H1 (cell line): Measurements from ENCODE around the gene RBM4B. TPM values are rescaled to one million over a fixed set of nuclear protein-coding genes. Genes with fewer than 3 reads are reported as not detected.

Experiments
- CTCF ChIA-PET: fragments of 300-600 bp; sonication (Branson Sonifier 250); formaldehyde crosslinking; loops from one replicate; lab custom pipeline; 2021; ENCODE audit not compliant: partially characterized antibody; lab: Charles Lee
- POLR2A ChIA-PET: fragments of 300-600 bp; sonication (Branson Sonifier 250); formaldehyde crosslinking; loops from one replicate; lab custom pipeline; 2021; ENCODE audit warnings: inconsistent platforms; ENCODE audit not compliant: partially characterized antibody; lab: Charles Lee
- DNase-seq, 2 experiments: peaks; one replicate each; pipeline versions ENCODE4 v3.0.0 to v3.0.0-alpha.2; 2010 to 2022; ENCODE audit warnings: low spot score in 2 of 2, low read depth in 1 of 2, mixed read lengths in 1 of 2
- FAIRE-seq: peaks from 2 replicates; lab custom pipeline; 2011; peaks lifted over from hg19 to GRCh38; lab: Jason Lieb, UNC
- H2AFZ ChIP-seq: 2 replicates; pipeline ENCODE4 v1.8.1; 2012; ENCODE audit warnings: low read length, inconsistent platforms
- H2AK5ac ChIP-seq: 2 replicates; pipeline ENCODE4 v1.6.1; 2013; ENCODE audit warnings: low read depth, low read length
- H2BK120ac ChIP-seq: replicated peaks from 2 replicates; pipeline ENCODE3; 2013; ENCODE audit warnings: low read depth, low read length, inconsistent platforms
- H2BK12ac ChIP-seq: 2 replicates; pipeline ENCODE4 v1.6.1; 2013; ENCODE audit warnings: low read depth, low read length
- H2BK15ac ChIP-seq: 2 replicates; pipeline ENCODE4 v1.6.1; 2013; ENCODE audit warnings: low read length
- H2BK20ac ChIP-seq: 2 replicates; pipeline ENCODE4 v1.6.1; 2013; ENCODE audit warnings: low read length
- H2BK5ac ChIP-seq: 2 replicates; pipeline ENCODE4 v1.6.1; 2013; ENCODE audit warnings: low read depth, low read length
- H3K14ac ChIP-seq: 2 replicates; pipeline ENCODE4 v1.6.1; 2013; ENCODE audit warnings: inconsistent platforms; ENCODE audit not compliant: insufficient read length
- H3K18ac ChIP-seq: 2 replicates; pipeline ENCODE4 v1.6.1; 2013; ENCODE audit warnings: low read length; ENCODE audit errors: extremely low read depth
- H3K23ac ChIP-seq: 2 replicates; pipeline ENCODE4 v1.6.1; 2013; ENCODE audit warnings: inconsistent platforms; ENCODE audit not compliant: insufficient read length
- H3K23me2 ChIP-seq: 2 replicates; pipeline ENCODE4 v1.6.1; 2013; ENCODE audit warnings: low read depth, low read length
- H3K27ac ChIP-seq: 2 replicates; pipeline ENCODE4 v1.6.1; 2011; ENCODE audit warnings: low read depth, low read length, inconsistent platforms
- H3K27me3 ChIP-seq, 4 experiments: replicated peaks in 1 of 4; 1 replicate in 1 of 4; 2 replicates in 3 of 4; pipeline versions ENCODE4 v1.6.1 to v1.8.1; 2011 to 2013; ENCODE audit warnings: low read length in 3 of 4, mild to moderate bottlenecking in 3 of 4, inconsistent platforms in 2 of 4, mixed read lengths in 2 of 4, moderate library complexity in 1 of 4; ENCODE audit not compliant: control insufficient read depth in 3 of 4, insufficient read depth in 3 of 4; ENCODE audit errors: extremely low read depth in 1 of 4
- H3K36me3 ChIP-seq, 4 experiments: 2 replicates each; pipeline versions ENCODE4 v1.6.1 to v1.8.1; 2011 to 2013; ENCODE audit warnings: mild to moderate bottlenecking in 4 of 4, low read length in 3 of 4, moderate library complexity in 2 of 4, control low read depth in 1 of 4, inconsistent platforms in 1 of 4; ENCODE audit not compliant: insufficient read depth in 4 of 4, control insufficient read depth in 2 of 4
- H3K4ac ChIP-seq: replicated peaks from 2 replicates; pipeline ENCODE3; 2013; ENCODE audit warnings: low read length, low read depth, mixed read lengths, inconsistent platforms; ENCODE audit not compliant: insufficient read length
- H3K4me1 ChIP-seq, 4 experiments: replicated peaks in 1 of 4; 1 replicate in 1 of 4; 2 replicates in 3 of 4; pipeline versions ENCODE4 v1.6.1 to v1.8.1; 2011 to 2013; ENCODE audit warnings: low read length in 3 of 4, inconsistent platforms in 2 of 4, mixed read lengths in 1 of 4; ENCODE audit not compliant: insufficient read depth in 4 of 4, control insufficient read depth in 3 of 4
- H3K4me2 ChIP-seq, 2 experiments: 2 replicates each; pipeline versions ENCODE4 v1.6.1 to v1.8.1; 2011 to 2013; ENCODE audit warnings: low read depth in 2 of 2, low read length in 2 of 2, control low read depth in 1 of 2, inconsistent platforms in 1 of 2, mild to moderate bottlenecking in 1 of 2; ENCODE audit not compliant: insufficient read depth in 1 of 2
- H3K4me3 ChIP-seq, 4 experiments: fragments of 200-600, 300-600 bp in 1 of 4; sonication (generic), shearing (Covaris generic), sonication (Bioruptor Twin) in 1 of 4; 2 replicates each; pipeline versions ENCODE4 v1.5.1 to v1.8.1; 2011 to 2016; ENCODE audit warnings: low read length in 4 of 4, low read depth in 3 of 4, control low read depth in 2 of 4, inconsistent platforms in 2 of 4, mild to moderate bottlenecking in 2 of 4, mixed read lengths in 1 of 4, moderate library complexity in 1 of 4; ENCODE audit not compliant: insufficient read depth in 2 of 4; ENCODE audit errors: extremely low read depth in 1 of 4
- H3K56ac ChIP-seq: replicated peaks from 2 replicates; pipeline ENCODE3; 2013; ENCODE audit warnings: low read depth, mild to moderate bottlenecking, mixed read lengths, low read length, inconsistent platforms; ENCODE audit not compliant: insufficient read length
- H3K79me1 ChIP-seq: 2 replicates; pipeline ENCODE4 v1.6.1; 2013; ENCODE audit warnings: low read depth, low read length, control low read depth
- H3K79me2 ChIP-seq, 2 experiments: 2 replicates each; pipeline versions ENCODE4 v1.6.1 to v1.8.1; 2012 to 2013; ENCODE audit warnings: low read length in 2 of 2, mild to moderate bottlenecking in 2 of 2, inconsistent platforms in 1 of 2; ENCODE audit not compliant: insufficient read depth in 2 of 2, control insufficient read depth in 1 of 2
- H3K9ac ChIP-seq, 4 experiments: replicated peaks in 1 of 4; 1 replicate in 1 of 4; 2 replicates in 3 of 4; pipeline versions ENCODE4 v1.6.1 to v1.8.1; 2011 to 2013; ENCODE audit warnings: low read depth in 3 of 4, low read length in 3 of 4, control low read depth in 2 of 4, mild to moderate bottlenecking in 2 of 4, moderate library complexity in 2 of 4, inconsistent platforms in 1 of 4; ENCODE audit errors: extremely low read depth in 1 of 4
- H3K9me3 ChIP-seq, 2 experiments: 2 replicates each; pipeline versions ENCODE4 v1.6.1 to v1.8.1; 2012 to 2013; ENCODE audit warnings: mild to moderate bottlenecking in 2 of 2, moderate library complexity in 2 of 2, control low read depth in 1 of 2, inconsistent platforms in 1 of 2, low read depth in 1 of 2, low read length in 1 of 2, mixed read lengths in 1 of 2; ENCODE audit not compliant: insufficient read depth in 2 of 2
- H4K20me1 ChIP-seq, 2 experiments: replicated peaks in 1 of 2; 2 replicates each; pipeline versions ENCODE3 to v1.8.1; 2011 to 2013; ENCODE audit warnings: inconsistent platforms in 2 of 2, low read length in 2 of 2, mild to moderate bottlenecking in 1 of 2; ENCODE audit not compliant: insufficient read depth in 2 of 2, control insufficient read depth in 1 of 2
- H4K5ac ChIP-seq: 2 replicates; pipeline ENCODE4 v1.6.1; 2013; ENCODE audit warnings: low read length, low read depth, mixed read lengths, inconsistent platforms; ENCODE audit not compliant: insufficient read length
- H4K8ac ChIP-seq: 2 replicates; pipeline ENCODE4 v1.8.0; 2013; ENCODE audit warnings: mild to moderate bottlenecking, moderate library complexity, low read length, inconsistent platforms; ENCODE audit not compliant: insufficient read depth; ENCODE audit errors: extremely low read depth
- H4K91ac ChIP-seq: replicated peaks from 2 replicates; pipeline ENCODE3; 2013; ENCODE audit warnings: low read length, mixed read lengths, inconsistent platforms; ENCODE audit not compliant: insufficient read length
- EGR1 ChIP-seq: IDR thresholded peaks from 2 replicates; pipeline ENCODE4 v1.6.1; 2011; ENCODE audit warnings: low read depth, low read length, borderline replicate concordance
- EP300 ChIP-seq, 2 experiments: IDR thresholded peaks; 1 replicate in 1 of 2; 2 replicates in 1 of 2; pipeline ENCODE4 v1.6.1; 2011 to 2012; ENCODE audit warnings: low read depth in 2 of 2, low read length in 2 of 2, mild to moderate bottlenecking in 2 of 2, borderline replicate concordance in 1 of 2, inconsistent platforms in 1 of 2, moderate library complexity in 1 of 2
- FOSL1 ChIP-seq: IDR thresholded peaks from 2 replicates; pipeline ENCODE4 v1.6.1; 2011; ENCODE audit warnings: mild to moderate bottlenecking, low read depth, low read length, moderate library complexity; ENCODE audit not compliant: insufficient read depth
- GTF2F1 ChIP-seq: IDR thresholded peaks from 2 replicates; pipeline ENCODE4 v1.6.1; 2012; ENCODE audit warnings: low read depth, low read length, improper control_type of control experiment, borderline replicate concordance
- KDM5A ChIP-seq: fragments of 200-600 bp; IDR thresholded peaks from 2 replicates; pipeline ENCODE4 v1.7.1; 2012; ENCODE audit warnings: mild to moderate bottlenecking, low read length, inconsistent platforms, mixed read lengths
- NRF1 ChIP-seq: IDR thresholded peaks from 2 replicates; pipeline ENCODE4 v1.6.1; 2011; ENCODE audit warnings: mild to moderate bottlenecking, low read depth, low read length, improper control_type of control experiment
- POU5F1 ChIP-seq: IDR thresholded peaks from 2 replicates; pipeline ENCODE4 v1.6.1; 2011; ENCODE audit warnings: low read depth, mild to moderate bottlenecking, low read length, moderate library complexity
- RXRA ChIP-seq: IDR thresholded peaks from 2 replicates; pipeline ENCODE4 v1.6.1; 2011; ENCODE audit warnings: low read depth, mild to moderate bottlenecking, low read length, moderate library complexity; ENCODE audit not compliant: insufficient read depth
- SAP30 ChIP-seq: fragments of 300-600 bp; sonication (generic); IDR thresholded peaks from 2 replicates; pipeline ENCODE4 v1.7.1; 2012; ENCODE audit warnings: low read length, moderate library complexity, mild to moderate bottlenecking, inconsistent platforms; ENCODE audit not compliant: insufficient read depth, insufficient replicate concordance
- SIN3A ChIP-seq, 2 experiments: IDR thresholded peaks in 1 of 2; conservative IDR thresholded peaks in 1 of 2; 2 replicates each; pipeline ENCODE4 v1.6.1; 2011 to 2012; ENCODE audit warnings: low read length in 2 of 2, improper control_type of control experiment in 1 of 2, low read depth in 1 of 2, mild to moderate bottlenecking in 1 of 2
- SUZ12 ChIP-seq: fragments of 200-600 bp; sonication (generic); IDR thresholded peaks from 2 replicates; pipeline ENCODE4 v1.6.1; 2012; ENCODE audit warnings: mild to moderate bottlenecking, inconsistent platforms, low read length, moderate library complexity, mixed read lengths
- TAF7 ChIP-seq: optimal IDR thresholded peaks from 2 replicates; pipeline ENCODE3; 2011; ENCODE audit warnings: low read depth, mild to moderate bottlenecking, inconsistent platforms, low read length, moderate library complexity, borderline replicate concordance
- TBP ChIP-seq: IDR thresholded peaks from 2 replicates; pipeline ENCODE4 v1.6.1; 2011; ENCODE audit warnings: low read depth, low read length, improper control_type of control experiment
- WGBS, 2 experiments: shearing (Covaris generic) in 1 of 2; methylation state at CpG; one replicate each; pipeline versions ENCODE4 v1.1.6 to v1.1.7; 2013 to 2015; ENCODE audit warnings: low lambda C conversion rate in 2 of 2, mixed read lengths in 2 of 2, inconsistent platforms in 1 of 2, low coverage in 1 of 2, missing lambda C conversion rate in 1 of 2; ENCODE audit not compliant: insufficient replicate concordance in 2 of 2, insufficient coverage in 1 of 2, insufficient read length in 1 of 2; ENCODE audit errors: extremely low coverage in 1 of 2, missing lambda C conversion rate in 1 of 2; 5-methylcytosine and 5-hydroxymethylcytosine counted together
- polyA plus RNA-seq, 7 experiments: library from polyadenylated mRNA; depleted of rRNA in 3 of 7; stranded (reverse) in 5 of 7; unstranded in 2 of 7; fragments of >200 nt in 5 of 7; fragments of 200-250 nt in 2 of 7; gene quantifications; 1 replicate in 5 of 7; 2 replicates in 1 of 7; 4 replicates in 1 of 7; pipeline versions ENCODE4 v1.2.1 to v1.2.3, GENCODE V29; 2011 to 2013; ENCODE audit warnings: missing spikeins in 2 of 7, mixed read lengths in 2 of 7
- total RNA-seq: library from RNA; stranded (reverse); fragmentation: NEBNext Ultra II Directional; extraction: Animal tissue kit (Norgen Biotek cat#: 25700); gene quantifications from 2 replicates; pipeline ENCODE4 v1.2.1, GENCODE V29; 2021

The RBM4B gene
- total and polyA plus RNA-seq, 2 of the 8 experiments (the other 6 are each of a cell fraction or from before 2014, with no cell fraction given): 27.5 to 30.5 TPM

- peaks cover 17 to 54% (median 33%) of the 10 kb centered on the region in 4 experiments for H3K36me3 ChIP-seq
- no peak for DNase-seq
- no peak overlapping the region for H3K4ac ChIP-seq
- H3K4me2 ChIP-seq: no peak overlapping the region
- no peak overlapping the region for H2BK12ac ChIP-seq
- CTCF ChIA-PET: interaction anchor here (1.2 to 1.5 kb wide), 3 partner anchors 11 to 53 kb away, joined by 3 to 4 read pairs (median 4); no protein-coding TSS in a partner anchor
- no peaks in the 10 kb centered on the region; the same call in 1 of the 2 replicates for H3K23me2 ChIP-seq
- no peak overlapping the region for H2AK5ac ChIP-seq
- WGBS, 2 experiments: 97% methylated on average over 2 of the region's 2 CpGs; no CpG with 5 or more reads in 1 of the 2 experiments
- no peak overlapping the region for H3K18ac ChIP-seq
- no peak overlapping the region for H2AFZ ChIP-seq
- H3K27ac ChIP-seq: no peak overlapping the region
- H3K9me3 ChIP-seq: no peaks in the 10 kb centered on the region
- H4K20me1 ChIP-seq: peaks cover 10 to 23% of the 10 kb centered on the region in 2 experiments
- peaks cover 0 to 3% (median 2%) of the 10 kb centered on the region in 4 experiments; a peak in 5 of 7 replicates for H3K4me1 ChIP-seq
- H2BK20ac ChIP-seq: no peak overlapping the region
- no peak overlapping the region for H4K91ac ChIP-seq
- no peak overlapping the region for H3K9ac ChIP-seq
- no peak overlapping the region for H4K5ac ChIP-seq
- H3K79me1 ChIP-seq: peaks cover 21% of the 10 kb centered on the region
- no peak overlapping the region for H3K56ac ChIP-seq
- no peak for FAIRE-seq
- no peaks in the 10 kb centered on the region for H3K27me3 ChIP-seq
- H4K8ac ChIP-seq: no peak overlapping the region
- H3K23ac ChIP-seq: no peak overlapping the region
- no peak overlapping the region for H2BK5ac ChIP-seq
- H2BK120ac ChIP-seq: no peak overlapping the region
- POLR2A ChIA-PET: interaction anchor here (0.6 to 66.2 kb wide), 4 partner anchors 10 to 86 kb away, joined by 3 to 2165 read pairs (median 1084); partner anchors contain the start of genes ACTN3, CCDC87, CCS and RBM14
- peaks cover 11 to 79% of the 10 kb centered on the region in 2 experiments for H3K79me2 ChIP-seq
- no peak overlapping the region for H2BK15ac ChIP-seq
- no peak overlapping the region for H3K4me3 ChIP-seq
- H3K14ac ChIP-seq: no peak overlapping the region
- TF ChIP-seq POU5F1 (no peak), EGR1 (no peak), FOSL1 (no peak), EP300 (IDR thresholded peaks at IDR 0.05; ENCODE audit: borderline replicate concordance in 1 of 2, low read depth in 2 of 2, low read length in 2 of 2) (no peak), KDM5A (no peak), NRF1 (no peak), RXRA (no peak), TBP (no peak), SIN3A (conservative IDR thresholded peaks at IDR 0.05 in 1 of 2, IDR thresholded peaks at IDR 0.05 in 1 of 2; ENCODE audit: low read depth in 1 of 2, low read length in 2 of 2) (no peak), TAF7 (no peak), SAP30 (no peak), SUZ12 (no peak), GTF2F1 (no peak)
Observed at GRCh38 chr11:66632952-66633351, 44.7 kb downstream of the RBM4B start.
